B cell (primary cell): ENCODE data around the gene CCL4L2. TPM values are rescaled to one million over a fixed set of nuclear protein-coding genes. Genes with fewer than 3 reads are reported as not detected.

ENCODE experiments used
- ATAC-seq: fragments of 200-7000 bp; cut with Tn5 transposase; one replicate; pipeline ENCODE4 v1.10.0; 2021; ENCODE audit warnings: low read depth, mild to moderate bottlenecking, moderate number of reproducible peaks, moderate library complexity
- CTCF ChIA-PET: fragments of 350-600 bp; sonication (Branson Sonifier 250); formaldehyde crosslinking; loops from one replicate; lab custom pipeline; 2021; ENCODE audit warnings: antibody characterized with exemption, inconsistent platforms; lab: Charles Lee
- POLR2A ChIA-PET: fragments of 350-600 bp; sonication (Branson Sonifier 250); formaldehyde crosslinking; loops from one replicate; lab custom pipeline; 2021; ENCODE audit warnings: antibody characterized with exemption; lab: Charles Lee
- DNase-seq: peaks from one replicate; pipeline ENCODE4 v3.0.0; 2013
- H2AFZ ChIP-seq: 2 replicates; pipeline ENCODE4 v1.6.1; 2012; ENCODE audit warnings: mild to moderate bottlenecking, low read depth, low read length; ENCODE audit not compliant: insufficient read depth, poor library complexity, severe bottlenecking
- H3K27ac ChIP-seq, 2 donors: 1 replicate in 1 of 2; 2 replicates in 1 of 2; pipeline ENCODE4 v1.5.1; 2012 to 2013; ENCODE audit warnings: low read length in 2 of 2, mild to moderate bottlenecking in 2 of 2, moderate library complexity in 1 of 2
- H3K27me3 ChIP-seq, 4 experiments: fragments of 200-600 bp in 1 of 4; sonication (generic) in 1 of 4; replicated peaks in 1 of 4; 1 replicate in 2 of 4; 2 replicates in 2 of 4; pipeline versions ENCODE4 v1.6.1 to v1.7.0; 2013 to 2016; ENCODE audit warnings: low read length in 3 of 4, mild to moderate bottlenecking in 2 of 4, mixed read lengths in 1 of 4, moderate library complexity in 1 of 4; ENCODE audit not compliant: insufficient read depth in 4 of 4, control insufficient read depth in 3 of 4; ENCODE audit errors: control extremely low read depth in 1 of 4
- H3K36me3 ChIP-seq, 2 experiments: replicated peaks in 1 of 2; 1 replicate in 1 of 2; 2 replicates in 1 of 2; pipeline versions ENCODE4 v1.6.1 to v1.7.1; 2013; ENCODE audit warnings: low read length in 1 of 2; ENCODE audit not compliant: insufficient read depth in 2 of 2, control insufficient read depth in 1 of 2; ENCODE audit errors: control extremely low read depth in 1 of 2, extremely low read depth in 1 of 2
- H3K4me1 ChIP-seq, 2 donors: fragments of 200-600 bp in 1 of 2; sonication (generic) in 1 of 2; 1 replicate in 1 of 2; 2 replicates in 1 of 2; pipeline versions ENCODE4 v1.5.1 to v1.6.1; 2013 to 2017; ENCODE audit warnings: low read length in 2 of 2; ENCODE audit not compliant: control insufficient read depth in 2 of 2, insufficient read depth in 2 of 2
- H3K4me2 ChIP-seq: replicated peaks from 2 replicates; pipeline ENCODE3; 2012; ENCODE audit warnings: mild to moderate bottlenecking, low read depth, low read length; ENCODE audit not compliant: poor library complexity, severe bottlenecking
- H3K4me3 ChIP-seq, 5 experiments: fragments of 200-600 bp in 1 of 5; sonication (generic) in 1 of 5; 1 replicate in 3 of 5; 2 replicates in 2 of 5; pipeline versions ENCODE4 v1.5.1 to v1.7.0; 2011 to 2016; ENCODE audit warnings: low read length in 4 of 5, mild to moderate bottlenecking in 4 of 5, low read depth in 2 of 5, control low read depth in 1 of 5, moderate library complexity in 1 of 5; ENCODE audit not compliant: insufficient read depth in 1 of 5; ENCODE audit errors: control extremely low read depth in 1 of 5, extremely low read depth in 1 of 5
- H3K79me2 ChIP-seq: fragments of 200-600 bp; sonication (generic); one replicate; pipeline ENCODE4 v1.6.0; 2016; ENCODE audit warnings: low read length; ENCODE audit not compliant: control insufficient read depth, insufficient read depth
- H3K9ac ChIP-seq: fragments of 200-600 bp; sonication (generic); 2 replicates; pipeline ENCODE4 v1.6.1; 2017; ENCODE audit warnings: mild to moderate bottlenecking, low read length, moderate library complexity
- H3K9me3 ChIP-seq, 3 donors: one replicate each; pipeline versions ENCODE4 v1.6.1 to v1.7.1; 2013; ENCODE audit warnings: low read length in 2 of 3; ENCODE audit not compliant: control insufficient read depth in 2 of 3, insufficient read depth in 1 of 3; ENCODE audit errors: control extremely low read depth in 1 of 3
- H4K20me1 ChIP-seq: 2 replicates; pipeline ENCODE4 v1.6.0; 2012; ENCODE audit warnings: mild to moderate bottlenecking, low read length; ENCODE audit not compliant: insufficient read depth, control insufficient read depth, poor library complexity, severe bottlenecking
- H3K27ac Mint-ChIP-seq: one replicate; pipeline ENCODE4 v1.8.0; 2021; ENCODE audit warnings: mixed read lengths
- H3K27me3 Mint-ChIP-seq: one replicate; pipeline ENCODE4 v1.8.0; 2021; ENCODE audit warnings: mixed read lengths
- H3K4me1 Mint-ChIP-seq: one replicate; pipeline ENCODE4 v1.8.0; 2021; ENCODE audit warnings: mixed read lengths
- H3K4me3 Mint-ChIP-seq: one replicate; pipeline ENCODE4 v1.8.0; 2021; ENCODE audit warnings: mixed read lengths
- H3K9me3 Mint-ChIP-seq: one replicate; pipeline ENCODE4 v1.8.0; 2022; ENCODE audit warnings: mixed read lengths; ENCODE audit not compliant: insufficient read depth
- CTCF ChIP-seq: fragments of 200-600 bp; IDR thresholded peaks from one replicate; pipeline ENCODE4 v1.8.0; 2022; ENCODE audit warnings: antibody characterized with exemption, mild to moderate bottlenecking
- EZH2 ChIP-seq: IDR thresholded peaks from 2 replicates; pipeline ENCODE4 v1.6.1; 2012; ENCODE audit warnings: borderline replicate concordance, low read depth, mild to moderate bottlenecking, moderate library complexity, low read length; ENCODE audit not compliant: insufficient read depth, poor library complexity, severe bottlenecking
- WGBS: methylation state at CpG from one replicate; pipeline ENCODE4 v1.1.5; 2013; ENCODE audit warnings: missing lambda C conversion rate; ENCODE audit not compliant: insufficient coverage; 5-methylcytosine and 5-hydroxymethylcytosine counted together
- intact Hi-C: fragments of 100-400 bp; cut with micrococcal nuclease; formaldehyde crosslinking; loops from one replicate; pipeline ENCODE4 v1.10.0; 2022
- polyA plus RNA-seq: library from polyadenylated mRNA; depleted of rRNA; stranded (reverse); fragments of >200 nt; gene quantifications from 2 replicates; pipeline ENCODE4 v1.2.3, GENCODE V29; 2012
- total RNA-seq, 2 donors: library from RNA; stranded (reverse); fragments of 120-200 nt in 1 of 2; gene quantifications; 1 replicate in 1 of 2; 2 replicates in 1 of 2; pipeline versions ENCODE4 v1.2.3 to v1.2.4, GENCODE V29; 2013 to 2022

The CCL4L2 gene
- total and polyA plus RNA-seq, 2 donors (not counting 1 experiment from before 2014, with no cell fraction given) = 0.42 to 1.2 TPM

- DNase-seq = no peak
- CTCF ChIA-PET = no interaction called here
- H3K79me2 ChIP-seq = no peaks in the 10 kb centered on the region
- Mint-ChIP-seq H3K27me3 (peaks cover 2% of the 10 kb centered on the region), H3K27ac (no peak overlapping the region), H3K4me3 (no peak overlapping the region), H3K4me1 (peaks cover 31% of the 10 kb centered on the region), H3K9me3 (no peaks in the 10 kb centered on the region)
- peak overlapping the region; percentile 64 for H3K4me2 ChIP-seq
- ATAC-seq = no peak
- POLR2A ChIA-PET = no interaction called here
- no peaks in the 10 kb centered on the region for H3K36me3 ChIP-seq
- peaks cover 0 to 36% (median 0%) of the 10 kb centered on the region in 4 experiments for H3K27me3 ChIP-seq
- no peak for TF ChIP-seq EZH2
- no peak for TF ChIP-seq CTCF
- H2AFZ ChIP-seq = no peak overlapping the region
- intact Hi-C loops = no loop called here
- H3K9me3 ChIP-seq = no peaks in the 10 kb centered on the region
- no peak overlapping the region for H3K9ac ChIP-seq
- no peaks in the 10 kb centered on the region for H4K20me1 ChIP-seq
- 89% methylated on average over 5 of the region's 10 CpGs for WGBS
- H3K4me3 ChIP-seq = no peak overlapping the region
- H3K4me1 ChIP-seq = peaks cover 46 to 50% of the 10 kb centered on the region in 2 donors
- H3K27ac ChIP-seq = no peak overlapping the region
Observed at GRCh38 chr17:36195434-36196130, 15.3 kb upstream of the CCL4L2 start.

GRCh38 chr17:36196131-36196486 is 14.8 kb upstream of the CCL4L2 start:
- TF ChIP-seq CTCF = no peak
- no peak for TF ChIP-seq EZH2
- peak overlapping the region; percentile 64 for H3K4me2 ChIP-seq
- no peak for ATAC-seq
- peak overlapping the region in 1 of 2 donors; percentile 31 for H3K27ac ChIP-seq
- H3K4me1 Mint-ChIP-seq = peaks cover 31% of the 10 kb centered on the region
- H3K27me3 ChIP-seq = peaks cover 0 to 32% (median 0%) of the 10 kb centered on the region in 4 experiments
- H3K36me3 ChIP-seq = no peaks in the 10 kb centered on the region
- no peak overlapping the region for H3K4me3 ChIP-seq
- ChIA-PET CTCF (no interaction called here), POLR2A (no interaction called here)
- no peak overlapping the region for H3K9ac ChIP-seq
- no peaks in the 10 kb centered on the region for H4K20me1 ChIP-seq
- intact Hi-C loops = no loop called here
- H3K9me3 ChIP-seq = no peaks in the 10 kb centered on the region
- H3K4me1 ChIP-seq = peaks cover 46 to 50% of the 10 kb centered on the region in 2 donors
- H3K27me3 Mint-ChIP-seq = peaks cover 2% of the 10 kb centered on the region
- no peak for DNase-seq
- peak overlapping the region; percentile 51 for H2AFZ ChIP-seq
- H3K79me2 ChIP-seq = no peaks in the 10 kb centered on the region
- no peaks in the 10 kb centered on the region for H3K9me3 Mint-ChIP-seq
- no CpG with 5 or more reads among the region's 3 CpGs for WGBS
- peak overlapping the region; percentile 84 for H3K4me3 Mint-ChIP-seq
- H3K27ac Mint-ChIP-seq = no peak overlapping the region
